ENCODE measurements around the gene KRT79.

KRT79 gene

GRCh38 chr12:52791271-52792184 lies 42.6 kb downstream of the KRT79 start:
- no peak for DNase-seq (ENCODE audit: low read depth)

- DNase-seq (ENCODE audit: low read depth), result no peak
Observed at GRCh38 chr12:52790427-52791270, 43.5 kb downstream of the KRT79 start.

GRCh38 chr12:52789637-52790426 lies 44.3 kb downstream of the KRT79 start:
- DNase-seq (ENCODE audit: low read depth), result no peak

GRCh38 chr12:52788876-52789636 lies 45.1 kb downstream of the KRT79 start:
- no peak for DNase-seq (ENCODE audit: low read depth)

- no peak for DNase-seq (ENCODE audit: low read depth)
Observed at GRCh38 chr12:52788192-52788875, 45.8 kb downstream of the KRT79 start.

GRCh38 chr12:52787324-52788191 lies 46.6 kb downstream of the KRT79 start:
- no peak for DNase-seq (ENCODE audit: low read depth)

GRCh38 chr12:52784909-52785308 lies 49.2 kb downstream of the KRT79 start:
- no peak for DNase-seq (ENCODE audit: low read depth)

- DNase-seq (ENCODE audit: low read depth), result no peak
Observed at GRCh38 chr12:52783563-52784316, 50.4 kb downstream of the KRT79 start.

- DNase-seq (ENCODE audit: low read depth), result no peak
Observed at GRCh38 chr12:52782502-52782901, 51.6 kb downstream of the KRT79 start.

GRCh38 chr12:52781399-52782082 lies 52.6 kb downstream of the KRT79 start:
- DNase-seq (ENCODE audit: low read depth), result no peak

- no peak for DNase-seq (ENCODE audit: low read depth)
Observed at GRCh38 chr12:52779914-52780313, 54.2 kb downstream of the KRT79 start.

- DNase-seq (ENCODE audit: low read depth), result no peak
Observed at GRCh38 chr12:52778833-52779232, 55.3 kb downstream of the KRT79 start.

- no peak for DNase-seq (ENCODE audit: low read depth)
Observed at GRCh38 chr12:52777566-52777965, 56.5 kb downstream of the KRT79 start.

GRCh38 chr12:52776913-52777395 lies 57.2 kb downstream of the KRT79 start, which contains the start of gene KRT76:
TSS of gene KRT76 (minus strand) at chr12:52777345. CDS start at chr12:52777291, 54 bp downstream.
- no peak for DNase-seq (ENCODE audit: low read depth)

- no peak for DNase-seq (ENCODE audit: low read depth)
Observed at GRCh38 chr12:52776435-52776834, 57.7 kb downstream of the KRT79 start.

GRCh38 chr12:52774629-52775250 lies 59.4 kb downstream of the KRT79 start:
- DNase-seq (ENCODE audit: low read depth), result no peak

GRCh38 chr12:52772772-52773171 lies 61.3 kb downstream of the KRT79 start:
- no peak for DNase-seq (ENCODE audit: low read depth)

- no peak for DNase-seq (ENCODE audit: low read depth)
Observed at GRCh38 chr12:52772188-52772587, 61.9 kb downstream of the KRT79 start.
